GM19023 (cell line): ENCODE measurements around the gene PHACTR2.

Experiments used
- ATAC-seq: cut with Tn5 transposase; IDR thresholded peaks from one replicate; pipeline ENCODE4 v1.9.1; 2021; ENCODE audit warnings: mild to moderate bottlenecking, moderate library complexity; ENCODE audit not compliant: unreplicated experiment

PHACTR2 gene

DNA sequence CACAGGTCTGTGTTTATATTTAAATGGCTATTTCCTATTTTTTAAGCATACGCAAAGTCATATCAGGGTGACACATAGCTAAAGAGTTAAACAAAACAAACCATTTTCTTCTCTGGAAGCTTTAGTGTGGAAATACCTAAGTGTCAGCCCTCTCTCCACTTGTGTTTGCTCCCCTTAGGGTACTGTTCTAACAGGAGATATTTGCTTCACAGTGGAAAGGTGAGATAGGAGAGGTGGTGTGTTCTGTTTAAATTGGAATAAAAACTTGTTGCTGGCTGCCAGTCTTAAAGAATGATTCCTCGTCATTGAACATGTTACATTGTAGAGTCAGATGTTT is 18.9 kb downstream of the PHACTR2 start:
- ATAC-seq, result no peak

GRCh38 chr6:143697076-143697800 is 19.5 kb downstream of the PHACTR2 start:
- ATAC-seq, result no peak

DNA sequence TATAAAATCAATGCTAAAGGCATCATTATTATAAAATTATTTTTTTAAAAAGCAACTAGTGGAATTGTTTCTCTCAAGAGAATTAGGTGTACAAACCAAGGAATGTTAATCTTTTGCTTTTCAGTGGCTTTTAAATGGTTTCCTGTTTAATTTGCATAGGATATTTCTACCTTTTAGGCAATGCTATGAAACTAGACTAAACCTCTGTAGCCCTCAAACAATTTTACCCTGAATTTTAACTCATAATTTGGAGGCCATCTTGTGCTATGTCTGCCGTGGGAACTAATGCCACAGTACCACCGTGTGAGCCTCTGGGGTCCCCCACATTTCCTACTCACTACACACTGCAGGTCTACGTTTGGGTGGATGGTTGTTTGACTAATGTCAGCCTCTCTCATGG is 20.6 kb downstream of the PHACTR2 start:
- no peak for ATAC-seq

DNA sequence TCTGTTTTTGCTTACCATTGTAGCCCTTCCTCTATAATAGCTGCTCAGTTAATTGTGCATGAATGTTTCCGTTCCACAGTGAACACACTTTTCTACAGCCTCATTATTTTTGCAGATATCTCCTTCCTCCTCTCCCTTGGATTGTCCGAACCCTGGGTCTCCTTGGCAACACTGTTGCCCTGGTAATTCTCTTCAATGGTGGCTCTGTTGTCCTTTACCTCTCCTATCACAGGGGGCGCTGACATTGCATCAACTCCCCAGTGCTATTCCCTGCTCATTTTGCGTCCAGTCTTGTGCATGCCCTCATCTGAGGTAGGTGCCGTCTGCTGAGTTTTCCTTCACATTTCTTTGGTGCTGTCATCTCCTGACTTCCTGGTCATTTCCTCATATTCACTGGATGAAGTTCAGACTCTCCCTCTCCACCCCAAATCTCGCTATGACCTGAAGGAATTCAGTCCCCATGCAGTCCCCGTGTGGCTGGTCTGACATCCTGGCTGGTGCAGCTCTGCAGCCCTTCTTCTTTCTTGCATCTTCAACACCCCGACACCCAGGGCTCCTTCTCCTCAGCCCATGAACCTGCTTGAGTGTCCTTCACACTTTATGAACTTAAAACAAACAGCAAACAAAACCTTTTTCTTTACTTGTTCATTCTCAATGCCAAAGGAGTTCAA is 21.1 kb downstream of the PHACTR2 start:
- ATAC-seq, result no peak

DNA sequence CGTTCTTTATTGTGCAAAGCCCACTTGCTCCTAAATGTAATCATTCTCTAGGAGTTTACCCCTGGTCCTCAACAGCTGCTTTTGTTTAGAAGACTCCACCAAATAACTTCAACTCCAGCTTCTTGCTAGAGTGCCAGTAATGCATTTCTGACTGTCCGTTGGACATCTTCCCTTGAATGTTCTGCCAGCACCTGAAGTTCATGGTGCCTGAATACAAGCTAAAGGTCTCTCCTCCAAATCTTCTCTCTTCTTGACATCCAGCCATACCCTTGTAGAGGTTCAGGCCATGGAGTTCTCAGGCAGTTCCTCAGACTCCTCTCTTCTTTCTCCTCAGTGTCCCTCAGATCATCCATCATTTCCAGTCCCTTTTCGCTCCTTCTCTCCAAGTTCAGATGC is 21.7 kb downstream of the PHACTR2 start:
- ATAC-seq, result no peak

- no peak for ATAC-seq
Measured at GRCh38 chr6:143700684-143701348, 23.1 kb downstream of the PHACTR2 start.

GRCh38 chr6:143701349-143702234 is 23.8 kb downstream of the PHACTR2 start:
- ATAC-seq, result no peak

DNA sequence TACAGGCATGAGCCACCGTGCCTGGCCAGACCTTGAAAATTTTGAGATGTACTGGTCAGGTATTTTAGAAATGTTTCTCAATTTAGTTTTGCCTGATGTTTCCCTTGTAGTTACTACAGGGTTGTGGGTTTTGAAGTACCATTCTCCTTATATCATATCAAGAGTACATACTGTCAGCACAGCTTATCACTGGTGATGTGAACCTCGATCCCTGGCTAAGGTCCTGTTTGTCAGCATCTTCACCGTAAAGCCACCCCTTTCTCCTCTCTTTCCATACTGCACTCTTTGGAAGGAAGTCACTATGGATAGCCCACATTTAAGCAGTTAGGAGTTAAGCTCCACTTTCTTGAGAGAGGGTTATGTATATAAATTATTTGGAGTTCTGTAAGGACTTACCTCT is 27.8 kb downstream of the PHACTR2 start:
- no peak for ATAC-seq

GRCh38 chr6:143707697-143708096 is 29.9 kb downstream of the PHACTR2 start:
- no peak for ATAC-seq

DNA sequence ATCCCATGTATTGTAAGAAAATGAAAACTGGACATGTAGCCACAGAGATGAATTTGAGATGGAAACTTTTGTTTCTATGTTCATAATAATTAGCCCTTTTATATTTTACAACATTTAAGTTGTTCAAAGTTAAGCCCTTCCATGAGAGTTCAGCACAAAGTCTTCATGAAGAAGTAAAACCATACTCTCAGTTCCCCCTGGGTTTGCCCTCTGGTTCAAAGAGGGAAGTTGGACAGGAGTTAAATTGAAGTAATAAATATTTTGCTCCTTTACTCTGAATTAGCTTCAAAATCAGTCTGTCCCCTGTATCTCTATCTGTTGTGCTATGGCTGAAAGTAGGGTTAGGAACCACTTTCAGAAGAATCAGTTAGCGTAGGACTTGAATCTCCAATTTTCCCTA is 31.1 kb downstream of the PHACTR2 start:
- ATAC-seq, result no peak

- ATAC-seq, result no peak
Measured at GRCh38 chr6:143711714-143712113, 33.9 kb downstream of the PHACTR2 start.

DNA sequence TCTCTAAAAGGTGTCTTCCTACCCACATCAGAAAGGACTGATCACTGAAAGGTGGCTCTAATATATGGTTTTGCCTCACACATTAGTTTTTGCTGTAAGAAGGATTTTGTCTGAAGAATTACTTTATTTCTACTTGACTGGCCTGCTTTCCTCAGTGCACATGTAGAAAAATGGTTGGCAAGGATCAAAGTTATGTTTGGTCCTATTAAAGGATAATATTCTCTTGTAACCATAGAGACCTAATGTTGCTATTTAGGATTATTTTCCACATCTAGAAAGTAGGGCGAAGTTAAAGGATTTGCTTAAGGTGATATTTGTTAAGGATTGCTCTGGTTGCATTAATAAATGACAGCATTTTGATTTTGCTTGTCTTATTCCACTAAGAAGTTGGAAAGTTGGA is 40.7 kb downstream of the PHACTR2 start:
- no peak for ATAC-seq

DNA sequence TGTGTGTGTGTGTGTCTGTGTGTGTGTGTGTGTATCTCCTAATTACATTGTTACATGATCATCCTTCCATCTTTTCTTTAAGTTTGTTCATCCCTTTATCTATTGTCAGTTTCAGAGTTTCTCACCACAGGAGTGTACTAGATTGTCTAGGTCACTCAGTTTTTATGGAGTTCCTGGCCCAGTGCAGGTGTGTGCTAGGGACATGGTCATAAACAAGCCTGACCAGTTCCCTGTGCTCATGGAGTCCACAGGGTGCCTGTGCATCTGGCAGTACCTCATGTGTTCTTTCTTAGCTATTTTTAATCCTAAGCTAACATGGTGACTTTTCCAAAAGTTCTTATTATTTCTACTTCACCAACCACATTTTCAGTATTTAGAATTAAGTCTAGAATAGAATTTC is 43.9 kb downstream of the PHACTR2 start:
- no peak for ATAC-seq

GRCh38 chr6:143724876-143725275 is 47.1 kb downstream of the PHACTR2 start:
- ATAC-seq, result no peak

GRCh38 chr6:143726015-143726647 is 48.4 kb downstream of the PHACTR2 start:
- no peak for ATAC-seq

DNA sequence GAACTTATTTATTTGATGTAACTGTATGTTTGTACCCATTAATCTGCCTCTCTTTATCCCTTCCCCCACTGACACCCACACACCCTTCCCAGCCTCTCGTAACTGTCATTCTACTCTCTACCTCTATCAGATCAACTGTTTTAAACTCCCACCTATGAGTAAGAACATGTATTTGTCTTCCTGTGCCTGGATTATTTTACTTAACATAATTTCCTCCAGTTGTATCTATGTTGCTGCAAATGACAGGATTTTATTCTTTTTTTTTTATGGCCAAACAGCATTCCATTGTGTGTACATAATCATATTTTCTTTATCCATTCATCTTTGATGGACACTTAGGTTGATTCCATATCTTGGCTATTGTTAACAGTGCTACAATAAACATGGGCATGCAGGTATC is 49.3 kb downstream of the PHACTR2 start:
- ATAC-seq, result no peak

DNA sequence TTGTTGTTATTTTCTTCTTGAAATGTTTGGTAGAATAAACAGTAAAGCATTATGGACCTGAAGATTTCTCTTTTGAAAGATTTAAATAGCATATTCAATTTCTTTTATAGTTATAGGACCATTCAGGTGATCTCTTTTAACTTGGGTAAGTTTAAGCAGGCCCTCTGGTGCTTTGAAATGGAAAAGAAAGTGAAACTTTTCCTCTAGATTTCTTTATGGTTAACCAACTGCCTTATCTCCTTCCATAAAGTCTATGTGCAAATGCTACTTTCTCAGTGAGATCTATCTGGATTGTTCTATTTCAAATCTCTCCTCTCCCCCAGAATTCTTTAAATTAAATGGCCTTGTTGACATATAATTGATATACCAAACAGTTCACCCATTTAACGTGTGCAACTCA is 54.0 kb downstream of the PHACTR2 start:
- no peak for ATAC-seq

DNA sequence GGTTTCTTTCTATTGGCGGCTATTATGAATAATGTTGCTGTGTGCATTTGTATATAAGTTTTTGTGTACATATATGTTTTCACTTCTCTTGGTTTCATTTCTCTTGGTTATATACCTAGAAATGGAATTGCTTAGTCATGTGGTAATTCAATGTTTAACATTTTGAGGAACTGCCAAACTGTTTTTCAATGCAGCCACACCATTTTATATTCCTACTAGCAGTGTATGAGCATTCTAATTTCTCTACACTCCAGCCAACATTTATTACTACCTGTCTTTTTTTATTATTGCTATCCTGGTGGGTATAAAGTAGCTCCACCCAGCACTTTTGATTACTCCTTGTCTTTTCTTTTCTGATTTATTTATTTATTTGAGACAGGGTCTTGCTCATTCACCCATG is 54.8 kb downstream of the PHACTR2 start:
- ATAC-seq, result no peak

DNA sequence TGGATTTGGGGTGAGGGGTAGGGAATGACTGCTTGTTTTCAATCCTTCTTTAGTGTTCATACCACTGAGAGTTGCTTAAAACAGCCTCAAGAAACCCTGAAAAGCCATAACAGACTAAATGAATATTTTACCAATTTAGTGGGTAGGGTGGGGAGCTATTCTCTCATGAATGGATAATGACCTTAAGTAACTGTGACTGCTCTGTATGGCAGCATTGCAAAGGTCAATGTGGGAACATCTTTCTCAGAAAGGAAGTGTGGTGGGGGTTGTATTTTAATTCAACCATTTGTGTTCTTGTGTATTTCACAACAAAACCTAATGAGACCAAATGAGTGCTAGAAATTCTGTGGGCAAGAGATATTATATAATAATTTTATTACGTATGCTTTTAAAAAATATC is 55.7 kb downstream of the PHACTR2 start:
- ATAC-seq, result no peak

- ATAC-seq, result no peak
Measured at GRCh38 chr6:143734641-143735063, 56.9 kb downstream of the PHACTR2 start.
